Ammon's horn (tissue), 1 donor: ENCODE measurements around the gene IL2RA.
A peak's percentile ranks its signal among the peaks of the same experiment; 100 is the strongest.
"Not testable (repeated sequence)": the region's sequence is repeated elsewhere in the genome, so short reads cannot be mapped to it uniquely, and the experiment has no call there.

Source experiments
- DNase-seq: peaks from one replicate; pipeline ENCODE4 v3.0.0-alpha.2; 2016; ENCODE audit warnings: low spot score

Gene IL2RA

DNA sequence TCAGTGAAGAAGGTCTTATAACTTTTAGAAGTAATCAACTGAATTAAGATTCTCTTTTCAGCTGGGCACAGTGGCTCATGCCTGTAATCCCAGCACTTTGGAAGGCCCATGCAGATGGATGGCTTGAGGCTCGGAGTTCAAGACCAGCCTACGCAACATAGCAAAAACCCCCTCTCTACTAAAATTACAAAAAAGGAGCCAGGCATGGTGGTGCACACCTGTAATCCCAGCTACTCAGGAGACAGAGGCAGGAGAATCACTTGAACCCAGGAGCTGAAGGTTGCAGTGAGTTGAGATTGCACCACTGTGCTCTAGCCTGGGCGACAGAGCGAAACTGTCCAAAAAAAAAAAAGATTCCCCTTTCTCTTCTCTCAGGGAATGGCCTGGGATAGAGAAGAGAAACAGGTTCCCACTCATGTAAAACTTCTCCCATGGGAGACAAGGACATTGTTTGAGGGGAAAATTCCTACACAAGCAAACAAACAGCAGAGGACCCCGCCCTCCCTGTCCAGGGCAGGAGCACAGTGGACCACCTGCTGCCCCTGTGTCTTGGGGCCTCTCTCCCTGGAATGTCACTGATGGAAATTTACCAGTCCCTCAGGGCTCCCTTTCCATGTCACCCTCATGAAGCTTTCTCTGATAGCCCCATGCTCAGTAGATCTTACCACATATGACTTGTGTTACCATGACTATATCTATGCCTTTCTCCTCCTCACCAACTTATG, 5.6 kb downstream of the IL2RA start:
- no peak for DNase-seq

- DNase-seq, result no peak
Measured at GRCh38 chr10:6055929-6056328, 6.2 kb downstream of the IL2RA start.

DNA sequence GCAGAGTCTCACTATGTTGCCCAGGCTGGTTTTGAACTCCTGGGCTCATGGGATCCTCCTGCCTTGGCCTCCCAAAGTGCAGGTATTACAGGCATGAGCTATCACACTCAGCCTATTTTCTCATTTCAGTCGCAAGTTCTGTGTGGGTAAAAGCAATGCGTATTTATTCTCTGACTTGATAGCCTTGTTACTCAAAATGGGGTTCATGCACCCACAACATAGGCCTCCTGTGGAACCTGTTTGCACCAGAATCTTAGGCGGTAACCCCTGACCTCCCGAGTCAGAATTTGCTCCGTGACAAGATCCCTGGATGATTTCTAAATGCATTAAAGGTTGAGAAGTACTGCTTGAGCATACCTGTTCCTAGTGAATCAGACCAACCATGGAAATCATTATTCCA, 7.3 kb downstream of the IL2RA start:
- DNase-seq, result no peak

- DNase-seq, result no peak
Measured at GRCh38 chr10:6053816-6054631, 8.1 kb downstream of the IL2RA start.

DNA sequence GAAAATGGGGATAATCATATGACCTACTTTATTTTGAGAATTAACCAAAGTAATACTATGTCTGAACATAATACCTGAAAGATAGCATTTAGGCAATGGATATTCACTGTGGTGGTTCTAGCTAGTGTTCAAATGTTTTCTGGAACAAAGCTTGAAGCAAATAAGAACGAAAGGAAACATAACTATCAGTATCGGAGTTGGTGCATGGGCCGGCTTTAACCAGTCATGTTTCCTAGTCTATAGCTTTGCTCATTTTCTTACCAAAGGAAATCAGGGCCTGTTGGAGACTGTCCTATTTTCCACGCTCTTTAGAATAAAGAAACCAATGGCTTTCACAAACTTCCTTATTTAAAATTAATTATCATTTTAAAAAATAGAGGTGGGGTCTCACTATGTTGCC, 8.9 kb downstream of the IL2RA start:
- no peak for DNase-seq

GRCh38 chr10:6052247-6053221, 9.6 kb downstream of the IL2RA start:
- DNase-seq, result peak; percentile 35

GRCh38 chr10:6050801-6051445, 11.2 kb downstream of the IL2RA start:
- DNase-seq, result peak; percentile 38

- no peak for DNase-seq
Measured at GRCh38 chr10:6049031-6049400, 13.2 kb downstream of the IL2RA start.

DNA sequence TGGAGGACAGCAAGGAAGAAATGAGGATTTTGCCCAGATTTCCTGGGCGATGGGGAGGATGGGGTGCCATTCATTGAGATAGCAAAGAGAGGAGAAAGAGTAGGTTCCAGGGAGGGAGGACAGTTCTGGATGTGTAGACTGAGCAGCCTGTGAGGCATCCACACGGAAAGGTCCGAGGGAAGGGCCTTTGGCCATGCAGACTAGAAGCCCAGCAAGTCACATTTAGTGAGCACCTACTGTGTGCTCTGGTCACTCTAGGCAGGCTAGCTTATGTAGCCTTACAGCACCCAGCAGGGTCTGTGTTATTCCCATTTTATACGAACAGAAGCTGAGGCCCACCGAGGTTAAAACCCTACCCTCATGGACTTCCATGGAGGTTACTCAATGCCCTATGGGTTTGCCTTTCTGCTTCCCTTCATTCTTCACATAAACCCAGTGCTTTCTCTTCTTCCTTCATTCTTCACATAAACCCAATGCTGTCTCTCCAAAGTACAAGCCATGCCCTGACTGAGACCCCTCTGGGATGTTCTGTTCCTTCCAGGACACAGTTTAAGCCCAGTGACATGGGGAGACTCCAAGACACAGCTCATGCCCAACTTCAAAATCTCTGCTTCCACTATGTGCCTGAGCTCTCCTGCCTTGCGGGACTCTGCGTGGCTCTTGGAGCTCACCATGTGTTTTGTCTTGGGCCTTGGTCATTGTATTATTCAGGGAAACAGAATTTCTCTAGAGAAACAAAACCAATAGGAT, 13.7 kb downstream of the IL2RA start:
- DNase-seq, result no peak

GRCh38 chr10:6047847-6048246, 14.3 kb downstream of the IL2RA start:
- DNase-seq, result no peak

DNA sequence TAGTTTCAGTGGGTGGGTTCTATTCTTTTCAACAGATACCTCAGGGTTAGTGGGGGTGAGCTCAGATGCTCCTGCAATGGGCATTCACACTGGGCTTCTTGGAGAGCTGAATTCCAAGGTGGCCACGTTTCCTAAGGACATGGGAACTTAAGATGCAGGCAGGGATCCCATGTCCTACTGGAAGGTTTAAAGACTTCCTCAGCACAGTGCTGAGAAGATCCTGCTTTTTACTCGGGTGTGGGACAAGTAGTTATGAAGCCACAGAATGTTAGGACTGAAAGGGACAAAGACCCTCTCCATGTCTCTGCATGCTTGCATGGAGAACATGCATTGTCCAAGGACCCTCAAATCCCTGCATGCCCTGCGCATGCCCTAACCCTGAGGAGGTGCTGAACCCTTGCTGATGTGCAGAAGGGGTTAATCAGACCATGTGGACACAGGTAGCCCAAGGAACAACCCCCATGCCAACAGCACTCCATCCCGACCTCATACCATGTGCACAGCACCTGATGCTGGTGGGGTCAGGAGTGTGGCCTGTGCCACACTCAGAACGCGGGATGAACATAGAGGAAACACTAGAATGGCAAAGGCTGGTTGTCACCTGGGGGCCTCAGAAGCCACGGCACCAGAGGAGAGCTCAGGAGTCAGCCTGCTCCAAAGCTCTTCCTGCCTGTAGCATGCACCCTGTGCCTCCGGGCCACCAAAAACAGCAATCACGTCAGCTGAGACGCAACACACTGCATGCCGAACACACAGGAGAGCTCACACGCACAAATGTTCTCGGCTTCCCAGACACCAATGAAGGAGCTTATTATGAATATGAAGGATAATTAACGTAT, 15.2 kb downstream of the IL2RA start:
- no peak for DNase-seq

DNA sequence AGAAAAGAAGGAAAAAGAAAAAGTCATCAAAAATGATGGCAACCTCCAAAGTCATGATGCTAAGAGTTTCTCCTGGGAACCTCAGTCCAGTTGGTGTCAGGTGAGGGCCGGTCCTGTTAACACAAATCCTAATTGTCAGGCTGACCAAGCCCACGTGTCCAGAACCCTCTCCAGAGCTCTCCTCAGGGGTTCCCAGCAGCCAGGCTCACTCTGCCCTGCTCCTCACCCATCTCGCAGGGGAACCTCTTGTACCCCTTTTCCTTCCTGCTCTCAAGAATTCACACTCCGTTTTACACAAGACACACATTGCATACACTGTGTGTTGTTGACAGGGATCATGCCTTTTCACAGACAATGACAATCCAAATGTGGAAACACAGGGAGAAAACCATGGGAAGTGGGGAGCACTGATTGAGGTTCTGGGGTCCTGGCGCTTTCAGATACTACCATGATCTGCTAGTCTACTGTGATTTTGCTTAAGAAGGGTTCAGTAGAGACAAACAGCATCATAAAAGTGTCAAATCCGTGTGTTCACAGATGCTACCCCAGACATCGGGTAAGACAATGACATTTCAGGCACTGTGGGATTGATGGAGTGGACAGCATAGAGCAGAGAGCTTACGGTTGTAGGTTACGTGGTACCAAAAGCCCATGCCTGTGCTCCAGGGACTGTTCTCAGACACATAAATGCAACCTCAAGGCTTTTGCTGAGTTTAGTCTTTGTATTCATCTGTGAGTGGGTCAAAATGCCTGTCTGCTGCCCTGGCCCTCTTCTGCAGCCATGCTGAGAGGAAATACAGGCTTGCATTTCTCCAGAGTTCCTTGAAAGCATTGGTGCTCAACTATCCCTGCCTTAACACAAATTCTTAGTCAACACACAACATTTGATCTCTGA, 16.0 kb downstream of the IL2RA start:
- no peak for DNase-seq

GRCh38 chr10:6045314-6045848, 16.8 kb downstream of the IL2RA start:
- no peak for DNase-seq

DNA sequence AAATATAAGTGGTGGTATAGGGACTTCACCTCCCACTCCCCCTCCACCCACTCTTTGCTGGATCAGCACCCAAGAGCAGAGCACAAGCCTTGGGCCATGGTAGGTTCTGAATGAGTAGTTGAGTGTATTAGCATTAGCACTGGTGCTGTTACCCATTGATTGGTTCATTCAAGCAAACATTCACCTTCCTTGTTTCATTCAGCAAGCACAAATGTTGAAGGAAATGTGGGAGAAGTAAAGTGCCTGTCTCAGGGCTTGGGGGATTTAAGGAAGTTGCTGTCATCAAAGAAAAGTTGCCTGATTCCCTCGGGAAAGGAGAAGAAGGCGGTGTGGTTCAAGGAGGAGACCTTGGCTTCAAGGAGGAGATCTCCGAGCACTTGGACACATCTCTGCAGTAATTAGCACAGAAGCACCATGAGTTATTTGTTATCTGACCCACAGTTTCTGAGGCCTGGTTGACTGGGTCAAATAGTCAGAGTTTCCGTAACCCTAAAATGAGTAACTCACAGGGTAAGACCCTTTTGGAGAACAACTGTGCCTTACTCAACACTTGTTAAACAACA, 17.3 kb downstream of the IL2RA start:
- DNase-seq, result no peak

DNA sequence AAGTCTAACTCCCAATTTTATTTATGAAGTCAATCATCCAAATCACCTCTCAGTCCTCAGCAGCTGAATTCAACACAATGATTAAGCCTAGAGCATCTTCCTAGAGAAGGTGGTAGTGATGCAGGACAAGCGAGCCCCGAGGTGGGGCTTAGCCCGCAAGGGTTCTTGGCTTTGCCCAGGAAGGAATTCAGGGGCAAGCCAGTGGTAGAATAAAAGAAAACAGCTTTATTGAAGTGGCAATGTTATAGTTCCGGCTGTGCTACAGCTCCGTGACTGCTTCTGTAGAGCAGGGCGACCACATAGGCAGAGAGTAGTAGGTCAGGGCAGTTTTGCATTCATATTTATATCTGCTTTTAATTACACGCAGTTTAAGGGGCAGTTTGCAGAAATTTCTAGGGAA, 18.1 kb downstream of the IL2RA start:
- no peak for DNase-seq

DNA sequence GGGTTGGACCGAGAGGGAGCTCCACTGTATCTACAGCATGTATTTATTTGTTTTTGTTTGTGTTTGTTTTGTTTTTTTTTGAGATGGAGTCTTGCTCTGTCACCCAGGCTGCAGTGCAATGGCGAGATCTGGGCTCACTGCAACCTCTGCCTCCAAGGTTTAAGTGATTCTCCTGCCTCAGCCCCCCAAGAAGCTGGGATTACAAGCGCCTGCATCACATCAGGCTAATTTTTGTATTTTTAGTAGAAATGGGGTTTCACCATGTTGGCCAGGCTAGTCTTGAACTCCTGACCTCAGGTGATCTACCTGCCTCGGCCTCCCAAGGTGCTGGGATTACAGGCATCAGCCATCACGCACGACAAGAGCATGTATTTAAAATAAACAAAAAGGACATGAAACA, 18.8 kb downstream of the IL2RA start:
- DNase-seq, result not testable (repeated sequence)

DNA sequence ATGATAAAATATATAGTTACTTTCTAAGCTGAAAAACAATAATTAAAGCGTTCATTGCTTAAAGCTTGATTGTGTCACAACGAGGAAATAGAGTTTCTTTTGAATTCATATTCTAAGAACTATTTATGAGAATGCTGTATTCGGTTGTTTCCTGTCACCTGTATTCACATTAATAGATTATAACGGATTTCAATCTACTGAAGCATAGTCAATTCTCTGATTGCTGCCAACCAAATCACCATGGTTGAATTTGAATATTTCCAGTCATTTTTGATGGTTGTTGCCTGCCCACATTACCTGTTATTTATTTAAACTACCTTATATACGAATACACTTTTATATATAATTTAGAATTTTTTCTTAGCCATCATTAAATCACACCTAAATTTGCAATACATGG, 22.0 kb downstream of the IL2RA start:
- no peak for DNase-seq

- no peak for DNase-seq
Measured at GRCh38 chr10:6039711-6040110, 22.5 kb downstream of the IL2RA start.
